Heart right ventricle (tissue), 16 donors: Measurements from ENCODE around the gene SPTBN5. TPM values are rescaled to one million over a fixed set of nuclear protein-coding genes. Genes with fewer than 3 reads are reported as not detected.
A peak's percentile ranks its signal among the peaks of the same experiment; 100 is the strongest.

Experiments used
- ATAC-seq, 8 donors: fragments of 200-7000 bp; cut with Tn5 transposase; one replicate each; pipeline ENCODE4 v1.9.1; 2020; ENCODE audit warnings: mild to moderate bottlenecking in 8 of 8, moderate library complexity in 8 of 8, moderate number of reproducible peaks in 1 of 8
- DNase-seq, 2 donors: peaks; one replicate each; pipeline ENCODE4 v3.0.0-alpha.2; 2020
- H3K27ac ChIP-seq, 10 donors: fragments of 200-600 bp; sonication (generic) in 2 of 10; one replicate each; pipeline versions ENCODE4 v1.5.0 to v1.8.0; 2020 to 2022; ENCODE audit warnings: mild to moderate bottlenecking in 3 of 10
- H3K27me3 ChIP-seq, 7 donors: fragments of 200-600 bp; one replicate each; pipeline ENCODE4 v1.8.0; 2021 to 2022; ENCODE audit warnings: mild to moderate bottlenecking in 2 of 7
- H3K36me3 ChIP-seq, 9 donors: fragments of 200-600 bp; sonication (generic) in 1 of 9; one replicate each; pipeline versions ENCODE4 v1.5.0 to v1.8.0; 2020 to 2022; ENCODE audit warnings: mild to moderate bottlenecking in 2 of 9
- H3K4me1 ChIP-seq, 9 donors: fragments of 200-600 bp; sonication (generic) in 1 of 9; one replicate each; pipeline versions ENCODE4 v1.5.0 to v1.8.0; 2020 to 2022; ENCODE audit warnings: mild to moderate bottlenecking in 4 of 9
- H3K4me3 ChIP-seq, 10 donors: fragments of 200-600 bp; sonication (generic) in 2 of 10; one replicate each; pipeline versions ENCODE4 v1.5.0 to v1.8.0; 2020 to 2022; ENCODE audit warnings: mild to moderate bottlenecking in 7 of 10, moderate library complexity in 2 of 10
- H3K9me3 ChIP-seq, 11 donors: fragments of 200-600 bp in 10 of 11; sonication (generic) in 2 of 11; one replicate each; pipeline versions ENCODE4 v1.5.0 to v1.8.0; 2013 to 2022; ENCODE audit warnings: mild to moderate bottlenecking in 2 of 11, control low read depth in 1 of 11, moderate library complexity in 1 of 11
- WGBS, 2 donors: extraction: QIAGEN DNeasy Blood & Tissue Kit; methylation state at CpG; one replicate each; pipeline ENCODE4 v1.1.7; 2013; ENCODE audit warnings: inconsistent platforms in 1 of 2; 5-methylcytosine and 5-hydroxymethylcytosine counted together
- intact Hi-C, 10 donors: fragments of 100-400 bp; cut with DNase I; formaldehyde crosslinking; loops; one replicate each; pipeline versions ENCODE4 v1.11.1 to v1.14.2; 2022
- long read RNA-seq, 3 donors: library from polyadenylated mRNA; unstranded; transcript quantifications; one replicate each; pipeline ENCODE4 v2.0.0, GENCODE V29; 2020 to 2021
- polyA plus RNA-seq, 2 donors: library from polyadenylated mRNA; stranded (reverse); fragments of 200-250 nt; gene quantifications; one replicate each; pipeline ENCODE4 v1.2.3, GENCODE V29; 2013
- total RNA-seq, 10 donors: library from RNA; stranded (reverse); fragmentation: NEBNext Ultra II Directional in 3 of 10; extraction: Animal tissue kit (Norgen Biotek cat#: 25700) in 3 of 10; gene quantifications; one replicate each; pipeline versions ENCODE4 v1.2.1 to v1.2.4, GENCODE V29; 2021 to 2023
- TF ChIP-seq, protein P1 (sequence below), 9 donors: fragments of 200-600 bp; sonication (generic) in 2 of 9; IDR thresholded peaks; one replicate each; pipeline versions ENCODE4 v1.5.0 to v1.8.0; 2021 to 2022; ENCODE audit warnings: antibody characterized with exemption in 9 of 9, mild to moderate bottlenecking in 5 of 9, moderate library complexity in 1 of 9
- donor health status: Arrhythmogenic right ventricular cardiomyopathy.
- donor health status: ischemic (EF 13 %, LVEDD 7.1; RV severe dilation, severe dysfunction).
- donor health status: healthy with polysubstance abuse.
- donor health status: DM: no; HTN: yes; CAD: no.
- donor health status: DM: no; HTN: no; CAD: no.
- donor health status: ischemic (EF 25% LVEDD 6.9; RV normal size, moderate dysfunction).
- donor health status: ischemic (EF 25% LVEDD 5.7; RV mildly dilated, moderate dysfunction).
- donor health status: healthy.
- donor health status: DM: yes; HTN: yes; CAD: no.
- donor health status: Ischemic cardiomyopathy.
- donor health status: ischemic (EF 35%, LVEDD 5.7; RV mildly dilated, moderate dysfunction).
- donor health status: nonischemic (EF 11% LVEDD 7.7; RV severe dilation, severe dysfunction).
- donor health status: DM: yes; HTN: yes; CAD: no.
- donor health status: PGD.
- donor health status: ischemic (EF 29% LVEDD 5.4; RV normal size, mild dysfunction).
- donor health status: nonischemic (EF 23%, LVEDD 6.1; RV moderate dilation, normal function).

The SPTBN5 gene
- total RNA-seq (1 to 10 TPM; 1.6 to 5.9 (median 2.4) TPM), polyA plus RNA-seq (1 to 10 TPM in 1 of 2 donors, under 1 TPM in 1; 0.94 to 8.7 TPM)
- long read RNA-seq, donor 1, partial matches to known transcripts = 4 of 12 reads
- long read RNA-seq, donor 1, other reads (novel, unspliced or antisense) = 7 of 12 reads
- long read RNA-seq, donor 2, partial matches to known transcripts = 4 of 9 reads
- long read RNA-seq, donor 2, other reads (novel, unspliced or antisense) = 5 of 9 reads
- long read RNA-seq, donor 3, partial matches to known transcripts = 2 of 6 reads
- long read RNA-seq, donor 3, other reads (novel, unspliced or antisense) = 4 of 6 reads

DNA sequence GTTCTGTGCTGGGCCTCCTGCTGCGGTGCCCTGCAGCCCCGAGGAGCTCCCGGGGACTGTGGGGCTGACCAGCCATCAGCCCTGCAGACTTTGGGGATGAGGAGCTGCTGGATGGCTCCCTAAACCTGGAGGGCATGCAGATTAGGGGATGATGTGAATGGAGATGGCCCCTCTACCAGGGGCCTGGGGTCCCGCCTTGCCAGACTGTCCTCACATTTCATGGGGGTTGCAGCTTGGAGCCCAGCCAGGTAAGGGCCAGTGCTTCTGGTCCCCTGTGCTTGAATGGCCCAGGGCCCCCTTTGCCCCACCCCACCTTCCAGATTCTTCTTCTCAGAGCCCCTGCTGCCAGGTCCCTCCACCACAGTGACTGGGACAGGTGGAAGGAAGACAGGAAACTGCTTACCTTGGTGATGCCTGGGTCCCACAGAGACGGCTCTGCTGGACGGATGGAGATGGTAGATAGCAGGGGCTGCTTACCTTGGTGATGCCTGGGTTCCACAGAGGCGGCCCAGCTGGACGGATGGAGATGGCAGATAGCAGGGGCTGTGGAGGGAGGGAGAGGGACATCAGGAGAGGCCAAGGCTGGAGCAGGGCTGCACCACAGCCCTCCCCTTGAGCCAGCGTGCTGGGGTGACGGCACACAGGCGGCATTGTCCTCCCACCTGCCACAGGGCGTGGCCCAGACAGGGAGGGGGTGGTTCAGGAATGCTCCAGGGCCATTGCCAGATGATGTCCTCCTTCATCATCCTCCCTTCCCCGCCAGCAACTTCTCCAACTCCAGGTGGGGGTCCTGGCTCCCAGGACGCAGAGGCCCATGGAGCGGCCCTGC, at the start of gene SPTBN5:
Gene SPTBN5, minus strand, starts transcription at position 632 of the 829 bp plus-strand sequence. Its CDS starts 556 bp downstream, at position 76.
- Histone ChIP-seq H3K36me3 (peaks cover 0 to 25% (median 13%) of the 10 kb centered on the region in 9 donors), H3K27me3 (no peaks in the 10 kb centered on the region), H3K4me1 (peaks cover 19 to 39% (median 30%) of the 10 kb centered on the region in 9 donors), H3K4me3 (peak within 1 kb of the TSS; percentile 22 to 55 (median 48)), H3K27ac (peak within 1 kb of the TSS; percentile 78 to 93 (median 90)), H3K9me3 (no peaks in the 10 kb centered on the region)
- peak in 2 of 8 donors; percentile 2 to 18 for ATAC-seq
- WGBS, 2 donors = 75 to 78% methylated on average over 14 to 15 of the region's 15 CpGs
- intact Hi-C loops = loop anchor here in 3 of 10 donors (5.0 to 10.0 kb wide), 4 partner anchors 61 to 121 kb away; partner anchors contain the start of genes MAPKBP1 (in 2 of the 3) and JMJD7 (in 1 of the 3)
- DNase-seq = no peak
- TF ChIP-seq, protein P1, sequence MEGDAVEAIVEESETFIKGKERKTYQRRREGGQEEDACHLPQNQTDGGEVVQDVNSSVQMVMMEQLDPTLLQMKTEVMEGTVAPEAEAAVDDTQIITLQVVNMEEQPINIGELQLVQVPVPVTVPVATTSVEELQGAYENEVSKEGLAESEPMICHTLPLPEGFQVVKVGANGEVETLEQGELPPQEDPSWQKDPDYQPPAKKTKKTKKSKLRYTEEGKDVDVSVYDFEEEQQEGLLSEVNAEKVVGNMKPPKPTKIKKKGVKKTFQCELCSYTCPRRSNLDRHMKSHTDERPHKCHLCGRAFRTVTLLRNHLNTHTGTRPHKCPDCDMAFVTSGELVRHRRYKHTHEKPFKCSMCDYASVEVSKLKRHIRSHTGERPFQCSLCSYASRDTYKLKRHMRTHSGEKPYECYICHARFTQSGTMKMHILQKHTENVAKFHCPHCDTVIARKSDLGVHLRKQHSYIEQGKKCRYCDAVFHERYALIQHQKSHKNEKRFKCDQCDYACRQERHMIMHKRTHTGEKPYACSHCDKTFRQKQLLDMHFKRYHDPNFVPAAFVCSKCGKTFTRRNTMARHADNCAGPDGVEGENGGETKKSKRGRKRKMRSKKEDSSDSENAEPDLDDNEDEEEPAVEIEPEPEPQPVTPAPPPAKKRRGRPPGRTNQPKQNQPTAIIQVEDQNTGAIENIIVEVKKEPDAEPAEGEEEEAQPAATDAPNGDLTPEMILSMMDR (IDR thresholded peaks at IDR 0.05) = no peak

DNA sequence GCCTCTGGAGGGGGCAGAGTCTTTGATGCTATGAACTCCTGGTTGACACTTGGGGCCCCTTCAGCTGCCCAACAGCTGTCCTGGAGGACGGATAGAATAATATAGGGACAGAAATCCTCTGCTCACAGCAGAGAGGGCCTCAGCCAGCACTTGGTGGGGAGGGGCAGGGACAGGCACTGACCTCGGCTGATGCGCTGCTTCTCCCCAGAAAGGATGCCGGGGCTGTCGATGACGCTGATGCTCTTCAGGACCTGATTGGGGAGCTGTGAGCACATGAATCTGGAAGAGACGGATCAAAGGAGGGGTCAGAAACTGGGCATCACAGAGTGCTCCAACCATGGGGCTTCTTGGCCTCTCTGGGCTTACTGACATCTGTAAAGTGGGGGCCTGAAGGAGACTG, 49.0 kb upstream of the SPTBN5 start:
- peak overlapping the region in 7 of 10 donors; percentile 49 to 82 (median 78) for H3K27ac ChIP-seq
- H3K27me3 ChIP-seq = no peaks in the 10 kb centered on the region
- TF ChIP-seq, protein P1 (IDR thresholded peaks at IDR 0.05) = no peak
- no peak overlapping the region for H3K4me3 ChIP-seq
- H3K4me1 ChIP-seq = peaks cover 30 to 98% (median 87%) of the 10 kb centered on the region in 9 donors
- WGBS, 2 donors = 73 to 77% methylated on average over 7 of the region's 7 CpGs
- intact Hi-C loops = no loop called here
- ATAC-seq (no peak), DNase-seq (no peak)
- peaks cover 0 to 78% (median 9%) of the 10 kb centered on the region in 9 donors for H3K36me3 ChIP-seq
- H3K9me3 ChIP-seq = no peaks in the 10 kb centered on the region

DNA sequence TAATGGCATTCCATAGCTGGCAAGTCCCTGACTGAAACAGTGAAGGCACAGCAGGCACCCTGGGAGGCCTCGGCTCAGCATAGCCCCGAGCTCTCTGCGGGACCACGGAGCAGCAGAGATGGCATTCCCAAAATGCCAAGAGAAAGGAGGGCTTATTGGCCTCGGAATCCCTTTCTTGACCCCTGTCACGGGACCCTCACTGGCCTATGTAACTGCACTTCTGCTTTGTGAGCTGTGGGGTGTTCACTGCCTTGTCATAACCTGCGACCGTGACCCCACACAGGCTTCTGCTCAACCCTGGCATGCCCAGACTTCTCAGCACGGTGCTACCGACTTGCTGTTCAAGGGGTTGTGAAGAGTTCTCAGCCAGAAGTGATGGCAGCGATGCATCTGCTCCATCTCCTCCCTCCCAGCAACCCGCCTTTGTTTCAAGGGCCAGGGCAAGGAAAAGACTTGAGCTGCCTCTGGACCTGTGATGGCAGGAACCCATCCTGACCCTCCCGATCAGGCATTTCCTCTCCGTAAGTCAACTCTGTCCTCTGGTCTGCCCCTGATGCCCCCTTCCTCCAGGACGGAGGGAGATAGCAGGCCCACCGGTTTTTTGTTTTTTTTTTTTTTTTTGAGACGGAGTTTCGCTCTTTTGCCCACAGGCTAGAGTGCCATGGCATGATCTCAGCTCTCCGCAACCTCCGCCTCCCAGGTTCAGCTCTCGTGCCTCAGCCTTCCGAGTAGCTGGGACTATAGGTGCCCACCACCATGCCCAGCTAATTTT, 48.0 kb upstream of the SPTBN5 start:
- DNase-seq = no peak
- peaks cover 28 to 98% (median 87%) of the 10 kb centered on the region in 9 donors for H3K4me1 ChIP-seq
- peak overlapping the region in 8 of 10 donors; percentile 22 to 89 (median 74) for H3K27ac ChIP-seq
- H3K9me3 ChIP-seq = no peaks in the 10 kb centered on the region
- 66 to 75% methylated on average over 22 of the region's 22 CpGs for WGBS, 2 donors
- no peaks in the 10 kb centered on the region for H3K27me3 ChIP-seq
- H3K36me3 ChIP-seq = peaks cover 0 to 78% (median 9%) of the 10 kb centered on the region in 9 donors
- TF ChIP-seq, protein P1 (IDR thresholded peaks at IDR 0.05) = no peak
- no peak overlapping the region for H3K4me3 ChIP-seq
- intact Hi-C loops = no loop called here
- ATAC-seq = no peak
